Middle frontal gyrus (tissue), 1 donor: Measurements from ENCODE around the gene GJB2.

Experiments used
- DNase-seq: peaks from one replicate; pipeline ENCODE4 v3.0.0-alpha.2; 2015; ENCODE audit warnings: low spot score; ENCODE audit errors: extremely low spot score

Gene GJB2

DNA sequence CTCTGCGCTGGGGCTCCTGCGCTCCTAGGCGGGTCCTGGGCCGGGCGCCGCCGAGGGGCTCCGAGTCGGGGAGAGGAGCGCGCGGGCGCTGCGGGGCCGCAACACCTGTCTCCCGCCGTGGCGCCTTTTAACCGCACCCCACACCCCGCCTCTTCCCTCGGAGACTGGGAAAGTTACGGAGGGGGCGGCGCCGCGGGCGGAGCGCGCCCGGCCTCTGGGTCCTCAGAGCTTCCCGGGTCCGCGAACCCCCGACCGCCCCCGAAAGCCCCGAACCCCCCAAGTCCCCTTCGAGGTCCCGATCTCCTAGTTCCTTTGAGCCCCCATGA is at the start of gene GJB2:
Gene GJB2 (minus strand): TSS at position 103 of the 326 bp plus-strand sequence. CDS start 3,357 bp downstream, outside the sequence.
- no peak for DNase-seq

DNA sequence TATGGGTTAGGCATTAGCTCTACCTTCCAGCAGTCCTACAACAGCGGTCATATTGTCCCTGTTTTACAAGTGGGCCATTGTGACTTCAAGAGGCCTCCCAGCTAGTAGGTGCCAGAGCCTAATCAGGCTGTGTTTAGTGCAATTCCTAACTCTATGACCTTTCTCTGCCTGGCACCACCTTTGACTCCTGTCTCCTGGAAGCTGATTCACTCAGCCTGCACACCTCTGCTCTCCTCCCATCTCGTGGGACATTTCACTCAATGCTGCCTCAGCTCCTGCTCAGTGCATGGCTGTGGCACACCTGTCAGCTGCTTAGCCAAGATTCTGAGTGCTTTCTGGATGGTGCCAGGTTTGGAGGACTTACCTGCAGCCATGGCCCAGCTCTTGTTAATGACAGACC is 48.9 kb upstream of the GJB2 start:
- DNase-seq: no peak

DNA sequence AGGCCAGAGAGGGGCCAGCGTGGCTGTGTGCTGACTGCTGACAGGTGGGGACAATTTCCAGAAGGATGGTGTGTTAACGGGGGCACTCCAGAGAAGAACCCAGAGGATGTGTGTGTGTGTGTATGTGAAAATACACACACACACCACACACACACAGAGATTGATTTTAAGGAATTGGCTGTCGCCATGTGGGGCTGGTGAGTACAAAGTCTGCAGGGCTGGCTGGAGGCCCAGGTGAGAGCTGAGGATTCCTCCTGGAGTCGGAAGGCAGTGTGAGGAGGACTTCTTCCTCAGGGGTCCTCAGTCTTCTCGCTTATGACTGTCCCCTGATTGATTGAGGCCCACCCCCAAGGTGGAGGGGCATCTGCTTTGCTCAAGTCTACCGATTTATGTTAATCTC is 47.0 kb upstream of the GJB2 start:
- no peak for DNase-seq

DNA sequence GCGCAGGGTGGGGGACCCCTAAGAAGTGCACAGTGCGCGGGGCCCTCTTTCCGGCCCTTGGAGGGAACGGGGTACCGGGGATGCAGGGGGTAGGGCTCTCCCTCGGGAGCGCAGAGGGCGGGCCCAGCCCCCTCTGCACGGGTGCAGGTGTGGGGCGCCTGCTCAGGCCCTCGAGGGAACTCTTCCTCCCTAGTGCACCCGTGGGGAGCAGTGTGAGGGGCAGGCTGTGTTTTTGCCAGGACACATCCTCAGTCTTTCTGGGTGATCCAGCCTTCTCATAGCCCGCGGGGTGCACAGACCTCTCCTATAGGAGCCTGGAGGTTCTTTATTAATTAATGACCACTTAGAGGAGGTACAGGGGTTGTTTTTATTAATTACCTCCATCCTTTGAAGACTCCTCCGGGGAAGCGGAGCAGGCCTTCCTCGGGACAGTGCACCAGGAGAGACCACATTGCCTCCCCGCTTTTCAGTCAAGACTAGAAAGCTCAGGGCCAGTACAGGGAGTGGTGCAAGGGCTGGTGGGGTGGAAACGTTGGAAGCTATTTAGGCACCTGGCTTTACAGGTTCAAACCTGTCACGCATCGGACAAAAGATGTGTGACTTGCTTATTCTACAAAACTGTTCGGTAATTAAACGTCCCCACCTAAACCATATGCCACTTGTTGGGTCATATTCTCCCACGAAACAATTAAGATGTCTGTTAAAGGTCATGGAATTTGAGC is 40.0 kb upstream of the GJB2 start:
- no peak for DNase-seq

DNA sequence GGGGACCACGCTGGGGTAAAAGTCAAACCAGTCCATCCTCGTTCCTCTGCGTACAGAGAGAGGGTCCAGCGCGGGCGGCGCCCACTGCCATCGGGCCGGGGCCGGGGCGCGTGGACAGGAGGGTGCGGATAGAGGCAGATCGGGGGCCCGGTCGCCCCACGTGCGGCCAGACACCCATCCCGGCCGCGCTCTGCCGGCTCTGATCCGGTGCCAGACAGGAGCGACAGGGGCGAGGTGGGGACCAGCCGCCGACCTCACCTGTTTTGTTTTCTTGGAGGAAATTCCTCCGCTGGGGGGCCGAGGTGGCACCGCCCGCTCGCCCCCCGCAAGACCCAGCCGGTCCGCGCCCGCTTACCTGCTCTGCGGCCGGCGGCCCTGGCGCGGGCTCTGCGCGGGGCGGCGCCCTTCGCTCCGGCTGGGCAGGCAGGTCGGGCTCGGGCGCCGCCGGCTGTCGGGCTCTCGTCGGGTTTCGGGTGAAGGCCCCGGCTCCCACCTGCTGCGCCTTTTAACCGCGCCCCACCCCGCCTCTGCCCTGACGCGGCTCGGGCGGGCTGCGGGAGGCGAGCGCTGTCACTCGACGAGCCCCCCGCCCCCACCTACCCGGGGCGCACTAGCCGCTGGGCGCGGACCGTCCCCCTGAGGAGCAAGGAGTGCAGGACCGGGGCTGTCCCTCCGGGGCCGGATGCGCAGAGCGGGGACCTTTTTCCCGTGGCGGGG is 39.3 kb upstream of the GJB2 start, which contains the start of gene GJB6:
Gene GJB6 (minus strand): TSS at position 481 of the 717 bp plus-strand sequence. CDS start 8,839 bp downstream, outside the sequence.
- DNase-seq: no peak

DNA sequence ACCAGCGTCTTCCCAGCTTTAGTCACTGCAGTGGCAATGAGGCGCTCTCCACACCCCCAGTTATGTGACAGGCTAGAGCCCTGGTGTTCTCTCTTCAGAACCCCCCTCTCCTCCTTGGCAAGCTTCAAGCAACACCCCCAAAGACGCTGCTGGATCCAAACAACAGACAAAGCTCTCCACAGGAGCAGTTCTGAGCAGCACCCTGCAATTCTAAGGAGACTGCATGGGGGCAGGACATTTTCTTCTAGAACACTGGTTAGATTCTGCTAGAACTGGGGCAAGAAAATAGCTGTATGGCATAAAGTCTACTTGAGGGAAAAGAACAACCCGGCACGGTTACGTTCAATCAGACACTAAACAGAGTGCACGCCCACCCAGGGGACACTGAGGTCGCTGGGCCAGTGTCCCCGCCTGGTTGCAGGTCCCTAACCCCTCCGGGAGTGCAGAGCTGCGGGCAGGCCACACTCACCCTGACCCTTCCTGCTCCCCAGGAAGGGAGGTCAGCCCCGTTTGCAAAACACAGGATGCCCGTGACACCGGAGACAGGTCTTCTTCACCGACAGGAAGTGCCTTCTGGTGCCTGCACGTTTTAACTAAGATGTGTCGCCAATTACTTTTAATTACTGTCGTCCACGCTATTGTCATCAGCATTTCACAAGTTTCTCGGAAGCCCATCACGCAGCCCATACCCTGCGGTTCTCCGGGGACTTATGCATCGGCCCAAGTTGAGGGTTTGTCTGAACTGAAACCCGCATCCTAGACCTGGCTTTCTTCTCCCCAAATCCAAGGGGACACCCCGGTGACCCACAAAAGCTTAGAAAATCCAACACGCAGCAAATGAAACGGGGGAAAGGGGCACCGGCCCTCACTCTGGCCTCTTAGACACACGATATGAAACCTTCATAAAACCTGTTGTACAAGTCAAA is 38.4 kb upstream of the GJB2 start:
- no peak for DNase-seq

DNA sequence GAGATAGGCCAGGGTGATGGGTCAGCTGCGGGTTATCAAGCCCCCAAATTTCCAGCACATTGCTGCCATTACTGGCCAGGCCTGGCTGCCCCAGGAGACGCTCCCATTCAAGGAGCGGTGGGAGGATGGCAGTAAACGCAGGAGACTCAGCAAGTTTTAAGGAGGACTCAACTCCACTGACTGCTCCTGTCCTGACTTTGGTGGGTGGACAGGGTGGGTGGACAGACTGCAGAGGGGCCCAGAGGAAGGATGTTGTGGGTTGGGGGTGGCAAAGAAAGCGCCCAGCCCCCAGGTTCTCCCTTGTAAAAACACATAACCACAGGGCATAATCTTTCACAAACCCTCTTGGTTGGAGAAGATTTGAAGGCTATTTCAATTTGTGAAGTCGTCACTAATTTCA is 35.0 kb upstream of the GJB2 start:
- no peak for DNase-seq

DNA sequence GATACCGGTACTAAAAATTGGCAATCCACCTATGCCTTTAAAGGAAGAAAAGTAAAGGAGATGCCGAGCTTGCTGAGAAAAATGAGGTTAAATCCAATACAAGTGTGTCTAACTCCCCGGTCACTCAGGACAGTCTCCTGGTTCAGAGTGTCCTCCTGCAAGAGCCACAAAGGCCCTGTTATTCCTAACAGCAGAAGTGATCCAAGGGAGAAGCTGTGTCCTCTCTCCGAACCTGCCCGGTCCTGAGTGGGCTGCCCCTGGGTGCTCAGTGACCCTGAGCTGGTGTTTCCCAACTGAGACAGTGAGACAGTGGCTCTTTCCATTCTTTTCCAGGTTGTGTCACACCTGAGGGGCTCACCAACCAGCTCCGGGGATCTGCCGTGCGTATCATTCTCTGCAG is 34.5 kb upstream of the GJB2 start:
- DNase-seq: no peak

DNA sequence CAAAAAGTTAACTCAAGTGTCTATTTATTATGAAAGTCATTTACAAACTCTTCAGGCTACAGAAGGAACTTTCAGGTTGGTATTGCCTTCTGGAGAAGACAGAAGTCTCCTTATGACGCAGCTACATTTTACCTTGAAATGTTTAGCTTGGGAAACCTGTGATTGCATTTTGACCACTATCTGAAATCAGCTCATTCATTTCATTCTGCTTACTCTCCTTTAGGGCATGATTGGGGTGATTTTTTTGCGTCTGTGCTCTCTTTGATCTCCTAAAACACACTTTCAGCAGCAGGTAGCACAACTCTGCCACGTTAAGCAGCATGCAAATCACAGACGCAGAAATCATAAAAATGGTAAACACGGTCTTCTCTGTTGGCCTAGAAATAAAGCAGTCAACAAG is 29.8 kb upstream of the GJB2 start:
- no peak for DNase-seq

DNA sequence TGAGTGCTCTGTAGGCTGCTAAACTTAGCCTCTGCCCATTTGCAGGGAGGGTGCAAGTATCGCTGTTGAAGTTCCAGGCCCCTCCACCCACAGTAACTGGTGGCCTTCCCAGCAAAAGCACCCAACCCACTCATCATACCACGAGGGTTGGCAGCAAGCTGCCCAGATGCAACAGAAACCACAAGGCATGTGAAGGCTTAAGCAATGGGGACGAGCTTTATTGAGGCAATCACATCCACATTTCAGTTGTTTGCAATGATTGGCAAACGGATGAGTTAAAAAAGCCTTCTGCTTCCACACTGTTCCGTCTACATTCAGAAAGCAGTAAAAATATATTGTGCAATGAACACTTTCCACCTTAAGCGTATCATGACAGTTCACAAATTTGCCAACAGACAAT is 29.0 kb upstream of the GJB2 start:
- DNase-seq: no peak

DNA sequence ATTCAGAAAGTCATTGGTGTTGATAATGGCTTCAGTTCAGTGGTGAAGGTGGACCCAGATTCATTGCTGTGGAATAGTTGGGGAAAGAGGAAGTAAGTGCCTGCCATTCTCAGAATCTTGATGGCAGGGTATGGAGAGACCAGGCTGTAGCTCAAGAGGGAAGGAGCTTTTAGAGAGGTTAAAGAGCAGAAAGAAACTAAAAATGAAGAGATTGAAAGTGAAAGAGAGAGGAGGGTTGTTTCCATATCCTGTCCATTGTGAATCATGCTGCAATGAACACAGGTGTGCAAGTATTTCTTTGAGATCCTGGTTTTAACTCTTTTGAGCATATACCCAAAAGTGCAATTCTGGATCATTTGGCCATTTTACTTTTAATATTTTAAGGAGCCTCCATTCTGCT is 26.8 kb upstream of the GJB2 start:
- DNase-seq: no peak

DNA sequence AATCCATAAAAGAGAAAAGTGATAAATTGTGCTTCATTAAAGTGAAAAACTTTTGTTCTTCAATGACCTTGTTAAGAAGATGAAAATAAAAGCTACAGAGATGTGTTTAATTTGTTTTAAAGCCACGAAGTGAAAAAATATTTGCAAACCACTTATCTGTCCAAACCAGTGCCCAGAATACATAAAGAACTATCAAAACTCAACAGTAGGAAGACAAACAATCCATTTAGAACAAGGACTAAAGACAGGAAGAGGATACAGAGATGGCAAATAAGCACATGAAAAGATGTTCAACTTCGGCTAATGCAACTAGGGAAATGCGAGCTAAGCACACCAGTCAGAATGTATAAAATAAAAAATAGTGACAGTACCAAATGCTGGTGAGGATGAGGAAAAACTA is 24.4 kb upstream of the GJB2 start:
- no peak for DNase-seq

DNA sequence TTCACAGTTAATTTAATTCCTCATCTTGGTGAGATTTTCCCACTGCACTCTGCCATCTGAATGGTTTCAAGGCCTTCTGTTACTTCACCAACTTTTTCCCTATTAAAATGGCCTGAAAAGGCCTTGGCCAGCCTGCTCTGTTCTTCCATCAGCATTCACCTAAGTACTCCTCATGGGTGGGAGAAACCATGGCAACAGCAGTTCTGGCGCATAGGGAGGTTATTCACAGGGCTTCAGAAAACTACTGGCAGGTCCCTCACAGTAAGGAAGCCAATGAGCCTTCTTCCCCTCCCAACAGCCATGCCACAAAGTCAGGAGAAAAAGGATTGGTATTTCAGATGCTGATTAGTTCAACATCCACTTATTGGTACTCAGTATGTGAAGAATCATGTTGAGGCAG is 17.2 kb upstream of the GJB2 start:
- no peak for DNase-seq

DNA sequence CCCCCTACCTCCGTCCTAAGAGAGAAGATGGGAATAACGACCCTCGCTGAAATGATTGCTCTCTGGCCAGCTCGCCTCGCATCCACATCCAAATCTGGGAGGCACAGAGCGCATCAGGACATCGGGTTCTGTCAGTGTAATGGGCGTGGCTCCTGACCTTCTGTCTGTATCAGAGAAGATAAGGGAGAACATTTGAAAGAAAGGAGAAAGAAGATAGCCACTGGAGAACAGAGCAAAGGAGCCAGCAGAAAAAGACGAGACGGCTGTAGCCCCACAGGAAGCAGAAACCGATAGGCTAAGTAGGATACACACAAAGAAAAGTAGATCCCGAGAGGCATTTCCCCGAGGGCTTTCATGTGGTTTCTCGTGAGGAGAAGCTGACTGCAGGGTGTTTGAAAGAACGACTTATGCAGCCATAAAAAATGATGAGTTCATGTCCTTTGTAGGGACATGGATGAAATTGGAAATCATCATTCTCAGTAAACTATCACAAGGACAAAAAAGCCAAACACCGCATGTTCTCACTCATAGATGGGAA is 14.0 kb upstream of the GJB2 start:
- DNase-seq: no peak

DNA sequence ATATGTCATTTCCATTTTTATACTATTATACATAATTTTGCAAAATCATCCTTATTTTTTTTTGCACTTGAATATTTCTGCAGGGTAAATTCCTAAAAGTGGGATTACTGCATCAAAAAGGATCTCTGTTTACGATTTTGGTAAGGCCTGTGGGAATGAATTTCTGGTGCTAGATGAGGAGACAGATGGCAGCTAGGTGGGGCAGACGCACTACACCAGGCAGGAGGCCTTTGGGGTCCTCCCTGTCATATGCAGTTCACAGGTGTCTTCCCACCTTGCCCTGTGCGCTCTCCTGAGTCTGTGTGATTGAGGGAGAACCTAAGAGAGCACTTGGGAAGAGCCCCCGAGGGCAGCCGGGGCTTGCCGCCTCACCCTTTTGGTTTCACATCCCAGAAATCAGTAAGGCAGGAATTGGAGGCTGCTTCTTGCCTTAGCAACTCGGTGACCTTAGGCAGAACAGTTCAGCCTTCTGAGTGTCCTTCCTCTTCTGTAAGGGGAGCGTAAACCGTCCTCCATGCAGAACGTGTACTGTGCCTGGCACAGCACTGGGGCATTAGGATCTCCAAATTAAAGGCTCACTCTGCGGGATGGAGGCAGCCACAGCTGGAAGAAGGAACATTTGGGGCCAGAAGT is 13.4 kb upstream of the GJB2 start:
- DNase-seq: no peak

DNA sequence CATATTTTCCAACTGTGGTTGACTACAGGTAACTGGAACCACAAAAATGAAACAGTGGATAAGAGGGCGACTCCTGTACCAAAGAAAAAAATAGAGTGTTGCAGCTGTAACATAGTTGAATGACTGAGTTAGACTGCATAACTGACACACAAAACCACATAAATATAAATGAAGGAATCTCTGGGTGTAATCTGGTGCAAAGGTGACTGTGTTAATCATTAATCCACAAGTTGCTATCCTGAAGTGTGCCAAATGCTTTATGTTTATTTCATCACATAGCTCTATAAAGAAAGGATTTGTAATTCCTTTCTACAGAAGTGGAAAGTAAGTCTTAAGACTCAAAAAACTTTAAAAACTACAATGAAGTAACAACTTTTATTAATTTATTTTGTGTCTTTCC is 6.0 kb upstream of the GJB2 start:
- DNase-seq: no peak

DNA sequence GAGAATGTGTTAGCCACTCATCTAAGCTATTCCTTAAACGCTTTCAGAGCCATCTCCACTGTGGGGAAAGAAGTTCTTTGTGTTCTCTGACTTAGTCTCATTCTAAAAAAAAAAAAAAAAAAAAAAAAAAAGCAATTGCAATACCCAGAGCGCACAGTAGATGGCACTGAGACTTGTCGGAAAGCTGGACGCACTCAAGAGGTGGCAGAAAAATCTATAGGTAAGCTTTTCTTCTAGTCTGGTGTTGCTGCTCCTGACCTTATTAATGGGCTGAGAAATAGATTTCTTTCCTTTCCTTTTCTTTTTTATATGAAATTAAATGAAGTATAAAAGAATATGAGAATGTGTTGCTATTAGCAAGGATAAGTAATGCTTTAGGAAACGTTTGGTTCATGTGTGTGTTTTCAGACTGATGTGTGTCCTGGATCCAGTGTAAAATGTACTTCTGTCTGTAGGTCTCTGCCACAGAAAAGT is 4.7 kb upstream of the GJB2 start:
- DNase-seq: no peak

DNA sequence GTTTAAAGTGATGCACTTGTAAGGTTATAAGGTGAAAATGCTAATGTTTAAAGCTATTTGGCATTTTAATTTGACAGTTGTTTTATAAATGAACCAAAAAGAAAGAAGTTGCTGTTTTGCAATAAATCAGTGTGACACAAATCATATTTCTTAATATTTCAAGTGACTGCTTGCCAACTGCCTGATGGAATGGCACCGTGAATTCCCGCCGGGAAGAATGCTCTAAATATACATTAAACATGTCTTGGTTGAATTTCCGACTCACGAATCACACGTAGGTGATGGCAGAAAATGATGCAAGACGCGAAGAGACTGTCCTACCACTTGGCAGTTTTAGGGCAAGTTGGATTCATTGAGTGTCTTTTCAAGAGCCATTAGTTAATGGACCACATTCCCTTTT is 3.1 kb upstream of the GJB2 start:
- DNase-seq: no peak

DNA sequence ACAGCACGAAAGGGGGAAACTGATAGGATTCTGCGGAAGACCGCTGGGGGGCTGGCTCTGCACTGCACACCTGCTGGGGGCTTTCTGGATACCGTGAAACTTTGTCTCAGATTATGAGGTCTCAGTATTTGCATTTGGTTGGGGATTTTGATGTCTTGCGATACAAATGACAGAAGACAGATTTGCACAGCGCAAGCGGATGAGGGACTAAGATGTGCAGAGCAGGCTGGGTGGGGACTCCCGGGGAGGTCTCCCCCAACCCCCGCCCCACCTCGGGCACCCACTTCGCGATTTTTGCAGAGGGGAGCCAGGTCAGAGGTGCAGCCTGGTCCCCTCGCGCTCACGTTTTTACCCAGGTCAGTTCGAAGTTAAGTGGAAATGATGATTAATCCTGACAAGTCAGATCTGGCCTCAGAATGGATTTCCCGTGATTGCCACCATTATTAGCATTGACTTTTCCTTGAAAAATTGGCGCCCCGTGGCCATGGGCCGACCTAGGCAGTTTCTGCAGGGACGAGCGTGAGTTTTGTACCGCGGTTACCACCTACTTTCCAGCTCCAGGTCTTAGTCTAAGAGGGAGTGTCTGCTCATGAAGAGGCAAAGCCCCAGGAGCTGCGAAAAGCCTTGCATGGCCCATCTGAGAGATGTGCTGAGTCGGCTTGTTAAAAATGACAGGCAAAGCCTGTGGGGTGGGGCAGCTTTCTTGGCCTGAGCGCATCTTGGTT is 1.3 kb upstream of the GJB2 start:
- no peak for DNase-seq

DNA sequence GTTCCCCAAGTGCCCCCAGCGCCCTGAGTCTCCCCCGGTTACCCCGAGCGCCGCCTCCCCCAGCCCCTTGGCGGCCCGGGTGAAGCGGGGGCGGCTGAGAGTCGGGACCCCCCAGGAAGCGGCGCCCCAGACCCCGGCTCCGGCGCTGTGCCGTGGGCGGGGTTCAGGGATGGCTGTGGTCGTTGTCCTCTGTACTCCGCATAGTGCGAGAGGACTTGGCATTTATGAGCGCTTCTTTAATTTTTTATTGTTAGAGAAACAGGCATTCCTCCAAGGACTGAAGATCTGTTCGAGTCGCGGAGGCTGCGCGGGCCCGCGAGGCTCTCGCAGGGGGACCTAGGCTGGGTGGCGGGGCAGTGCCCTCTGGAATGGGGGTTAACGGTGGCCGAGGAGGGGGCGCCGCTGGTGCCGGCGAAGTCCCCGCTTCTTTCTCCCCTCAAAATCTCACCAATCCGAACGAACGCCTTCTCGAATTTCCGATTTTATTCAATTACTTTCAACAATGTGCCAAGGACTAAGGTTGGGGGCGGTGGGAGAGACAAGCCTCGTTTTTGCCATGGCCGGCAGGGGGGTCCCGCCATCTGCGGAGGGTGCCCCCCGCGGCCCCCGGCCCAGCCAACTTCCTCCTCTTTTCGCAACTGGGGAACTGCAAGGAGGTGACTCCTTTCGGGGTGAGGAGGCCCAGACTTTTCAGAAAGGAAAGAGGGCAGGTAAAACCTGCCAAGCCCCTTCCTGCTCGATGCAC is 596 bp upstream of the GJB2 start:
- DNase-seq: no peak
